Activated T-cell treated with anti-CD3 and anti-CD28 coated beads, Interleukin-2, amount 50 U/mL, for 72 hours (primary cell): Measurements from ENCODE around the gene TCERG1L. TPM values are rescaled to one million over a fixed set of nuclear protein-coding genes. Genes with fewer than 3 reads are reported as not detected.
A peak's percentile ranks its signal among the peaks of the same experiment; 100 is the strongest.

ENCODE experiments used
- ATAC-seq, 2 donors: fragments of 150-1000 bp; cut with Tn5 transposase; replicated peaks in 1 of 2; 2 replicates each; pipeline ENCODE4 v1.10.0; 2021; ENCODE audit warnings: moderate library complexity in 2 of 2, mild to moderate bottlenecking in 1 of 2
- DNase-seq, 2 donors: peaks; one replicate each; pipeline ENCODE4 v3.0.0; 2021 to 2022; ENCODE audit warnings: mixed read lengths in 1 of 2
- H3K27ac Mint-ChIP-seq: one replicate; pipeline ENCODE4 v1.8.0; 2022; ENCODE audit warnings: mild to moderate bottlenecking, moderate library complexity, mixed read lengths
- H3K27me3 Mint-ChIP-seq: one replicate; pipeline ENCODE4 v1.8.0; 2022; ENCODE audit warnings: low read depth, mixed read lengths
- H3K36me3 Mint-ChIP-seq, 2 donors: one replicate each; pipeline ENCODE4 v1.8.0; 2022; ENCODE audit warnings: mixed read lengths in 2 of 2, mild to moderate bottlenecking in 1 of 2; ENCODE audit not compliant: insufficient read depth in 2 of 2
- H3K4me1 Mint-ChIP-seq: one replicate; pipeline ENCODE4 v1.8.0; 2022; ENCODE audit warnings: low read depth, mixed read lengths
- H3K4me3 Mint-ChIP-seq, 2 donors: one replicate each; pipeline ENCODE4 v1.8.0; 2022; ENCODE audit warnings: mild to moderate bottlenecking in 2 of 2, mixed read lengths in 2 of 2, moderate library complexity in 2 of 2
- H3K9me3 Mint-ChIP-seq, 2 donors: one replicate each; pipeline ENCODE4 v1.8.0; 2022; ENCODE audit warnings: mixed read lengths in 2 of 2
- total RNA-seq, 2 donors: library from RNA; stranded (reverse); gene quantifications; one replicate each; pipeline ENCODE4 v1.2.3, GENCODE V29; 2022

TCERG1L gene, protein sequence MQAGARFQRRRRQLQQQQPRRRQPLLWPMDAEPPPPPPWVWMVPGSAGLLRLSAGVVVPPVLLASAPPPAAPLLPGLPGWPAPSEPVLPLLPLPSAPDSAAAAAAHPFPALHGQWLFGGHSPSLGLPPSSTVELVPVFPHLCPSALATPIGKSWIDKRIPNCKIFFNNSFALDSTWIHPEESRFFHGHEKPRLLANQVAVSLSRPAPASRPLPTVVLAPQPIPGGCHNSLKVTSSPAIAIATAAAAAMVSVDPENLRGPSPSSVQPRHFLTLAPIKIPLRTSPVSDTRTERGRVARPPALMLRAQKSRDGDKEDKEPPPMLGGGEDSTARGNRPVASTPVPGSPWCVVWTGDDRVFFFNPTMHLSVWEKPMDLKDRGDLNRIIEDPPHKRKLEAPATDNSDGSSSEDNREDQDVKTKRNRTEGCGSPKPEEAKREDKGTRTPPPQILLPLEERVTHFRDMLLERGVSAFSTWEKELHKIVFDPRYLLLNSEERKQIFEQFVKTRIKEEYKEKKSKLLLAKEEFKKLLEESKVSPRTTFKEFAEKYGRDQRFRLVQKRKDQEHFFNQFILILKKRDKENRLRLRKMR
- under 1 TPM in 1 of 2 donors, not detected in 1; 0.09 TPM for total RNA-seq

- no peaks in the 10 kb centered on the region for H3K9me3 Mint-ChIP-seq
- H3K4me1 Mint-ChIP-seq, result no peaks in the 10 kb centered on the region
- peak; percentile 28 to 39 for DNase-seq
- peaks cover 51% of the 10 kb centered on the region for H3K27me3 Mint-ChIP-seq
- peak; percentile 70 to 73 for ATAC-seq
- no peak within 1 kb of the TSS for H3K27ac Mint-ChIP-seq
- H3K4me3 Mint-ChIP-seq, result peak within 1 kb of the TSS; percentile 61 to 63
- H3K36me3 Mint-ChIP-seq, result peaks cover 0 to 3% of the 10 kb centered on the region in 2 donors
Measured at GRCh38 chr10:131311661-131312477, at the start of gene TCERG1L. Gene TCERG1L, minus strand, starts transcription at chr10:131311721. Its CDS starts 86 bp downstream, at chr10:131311635.

GRCh38 chr10:131358741-131359442 lies 47.4 kb upstream of the TCERG1L start:
- Mint-ChIP-seq H3K9me3 (peaks cover 0 to 8% of the 10 kb centered on the region in 2 donors), H3K36me3 (no peaks in the 10 kb centered on the region), H3K27me3 (peaks cover 8% of the 10 kb centered on the region), H3K27ac (no peak overlapping the region), H3K4me1 (no peaks in the 10 kb centered on the region), H3K4me3 (no peak overlapping the region)
- ATAC-seq, result no peak
- DNase-seq, result no peak

DNA sequence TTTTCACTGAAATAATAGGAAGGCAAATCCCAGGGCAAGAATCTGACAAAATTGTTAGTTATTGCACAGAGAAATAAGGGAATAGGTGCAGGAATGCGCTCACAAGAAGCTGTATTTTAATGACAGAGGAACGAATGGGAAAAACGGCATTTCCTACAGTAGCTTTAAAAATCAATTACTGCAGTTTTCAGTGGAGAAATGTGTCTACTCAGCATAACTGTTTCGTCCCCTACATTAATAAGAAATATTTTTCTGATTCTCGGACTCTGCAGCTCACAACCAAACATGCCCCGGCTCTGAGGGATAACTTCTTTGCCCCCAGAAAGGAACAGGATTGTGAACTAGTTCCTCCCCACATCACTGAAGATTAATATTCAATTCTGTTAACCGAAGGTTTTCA lies 44.9 kb upstream of the TCERG1L start:
- H3K9me3 Mint-ChIP-seq, result peaks cover 0 to 6% of the 10 kb centered on the region in 2 donors
- H3K36me3 Mint-ChIP-seq, result no peaks in the 10 kb centered on the region
- ATAC-seq (no peak), DNase-seq (no peak)
- no peak overlapping the region for H3K4me3 Mint-ChIP-seq
- no peak overlapping the region for H3K27ac Mint-ChIP-seq
- no peaks in the 10 kb centered on the region for H3K27me3 Mint-ChIP-seq
- H3K4me1 Mint-ChIP-seq, result no peaks in the 10 kb centered on the region

- H3K27ac Mint-ChIP-seq, result no peak overlapping the region
- H3K27me3 Mint-ChIP-seq, result no peaks in the 10 kb centered on the region
- H3K9me3 Mint-ChIP-seq, result peaks cover 0 to 6% of the 10 kb centered on the region in 2 donors
- ATAC-seq (no peak), DNase-seq (no peak)
- no peaks in the 10 kb centered on the region for H3K36me3 Mint-ChIP-seq
- H3K4me1 Mint-ChIP-seq, result no peaks in the 10 kb centered on the region
- no peak overlapping the region for H3K4me3 Mint-ChIP-seq
Measured at GRCh38 chr10:131355881-131356280, 44.4 kb upstream of the TCERG1L start.

GRCh38 chr10:131355056-131355455 lies 43.5 kb upstream of the TCERG1L start:
- Mint-ChIP-seq H3K4me1 (no peaks in the 10 kb centered on the region), H3K4me3 (no peak overlapping the region), H3K27ac (no peak overlapping the region), H3K27me3 (no peaks in the 10 kb centered on the region), H3K36me3 (no peaks in the 10 kb centered on the region), H3K9me3 (peaks cover 0 to 6% of the 10 kb centered on the region in 2 donors)
- no peak for DNase-seq
- no peak for ATAC-seq

GRCh38 chr10:131354380-131354779 lies 42.9 kb upstream of the TCERG1L start:
- no peak overlapping the region for H3K27ac Mint-ChIP-seq
- peaks cover 0 to 4% of the 10 kb centered on the region in 2 donors for H3K9me3 Mint-ChIP-seq
- ATAC-seq (no peak), DNase-seq (no peak)
- H3K4me1 Mint-ChIP-seq, result no peaks in the 10 kb centered on the region
- H3K27me3 Mint-ChIP-seq, result no peaks in the 10 kb centered on the region
- H3K4me3 Mint-ChIP-seq, result no peak overlapping the region
- H3K36me3 Mint-ChIP-seq, result no peaks in the 10 kb centered on the region

DNA sequence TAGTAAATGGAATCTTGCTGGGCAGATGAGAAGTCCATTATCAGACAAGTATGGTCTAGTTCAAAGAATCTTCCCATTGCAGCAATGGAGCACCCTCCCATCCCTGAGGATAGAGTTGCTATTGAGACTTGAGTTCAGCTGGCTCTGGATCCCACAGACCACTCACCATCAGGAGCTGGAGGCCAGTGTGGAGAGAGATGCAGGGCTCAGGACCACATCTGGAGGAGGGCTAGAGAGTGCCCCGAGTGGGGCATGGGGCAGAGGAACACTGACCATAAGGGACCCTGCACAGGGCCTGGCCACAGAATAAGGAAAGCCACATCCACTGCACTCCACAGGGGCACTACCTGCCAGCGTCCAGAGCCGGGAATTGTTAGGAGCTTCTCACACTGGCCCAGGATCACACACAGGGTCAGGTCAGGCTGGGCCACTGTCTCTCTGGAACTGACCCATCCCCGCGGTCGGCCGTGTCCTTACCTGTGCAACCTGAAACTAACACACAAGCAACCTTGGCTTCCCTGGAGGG lies 41.3 kb upstream of the TCERG1L start:
- H3K4me1 Mint-ChIP-seq, result no peaks in the 10 kb centered on the region
- H3K9me3 Mint-ChIP-seq, result no peaks in the 10 kb centered on the region
- ATAC-seq (no peak), DNase-seq (no peak)
- H3K27me3 Mint-ChIP-seq, result no peaks in the 10 kb centered on the region
- H3K4me3 Mint-ChIP-seq, result no peak overlapping the region
- H3K27ac Mint-ChIP-seq, result no peak overlapping the region
- no peaks in the 10 kb centered on the region for H3K36me3 Mint-ChIP-seq

DNA sequence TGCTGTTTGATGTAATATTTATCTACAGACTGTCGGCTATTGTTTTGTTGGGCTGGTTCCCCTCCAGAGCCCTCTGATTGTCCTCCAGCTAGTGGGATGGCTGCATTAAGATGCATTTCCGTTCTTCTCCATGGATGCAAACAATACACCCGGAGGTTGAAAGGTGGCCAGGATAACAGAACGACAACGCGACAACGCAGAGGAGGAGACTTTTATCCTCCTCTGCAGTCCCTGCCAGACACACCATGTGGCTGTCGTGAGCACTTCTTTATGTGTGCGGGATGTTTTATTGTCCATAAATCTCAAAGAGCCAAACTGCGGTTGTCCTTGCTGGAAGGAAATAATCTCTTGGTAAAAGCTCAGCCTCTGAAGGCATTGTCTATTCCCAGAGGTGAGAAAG lies 39.1 kb upstream of the TCERG1L start:
- no peak for ATAC-seq
- no peak for DNase-seq
- Mint-ChIP-seq H3K9me3 (peaks cover 2% of the 10 kb centered on the region in 2 donors), H3K4me1 (no peaks in the 10 kb centered on the region), H3K4me3 (no peak overlapping the region), H3K36me3 (no peaks in the 10 kb centered on the region), H3K27ac (no peak overlapping the region), H3K27me3 (peaks cover 6% of the 10 kb centered on the region)

- Mint-ChIP-seq H3K27ac (no peak overlapping the region), H3K9me3 (peaks cover 2% of the 10 kb centered on the region in 2 donors), H3K36me3 (no peaks in the 10 kb centered on the region), H3K4me3 (no peak overlapping the region), H3K4me1 (no peaks in the 10 kb centered on the region), H3K27me3 (peaks cover 6% of the 10 kb centered on the region)
- ATAC-seq (no peak), DNase-seq (no peak)
Measured at GRCh38 chr10:131350245-131350644, 38.7 kb upstream of the TCERG1L start.

GRCh38 chr10:131346456-131346855 lies 34.9 kb upstream of the TCERG1L start:
- H3K27ac Mint-ChIP-seq, result no peak overlapping the region
- peaks cover 2% of the 10 kb centered on the region in 2 donors for H3K9me3 Mint-ChIP-seq
- H3K27me3 Mint-ChIP-seq, result peaks cover 6% of the 10 kb centered on the region
- H3K36me3 Mint-ChIP-seq, result no peaks in the 10 kb centered on the region
- H3K4me3 Mint-ChIP-seq, result no peak overlapping the region
- DNase-seq (no peak), ATAC-seq (no peak)
- no peaks in the 10 kb centered on the region for H3K4me1 Mint-ChIP-seq

DNA sequence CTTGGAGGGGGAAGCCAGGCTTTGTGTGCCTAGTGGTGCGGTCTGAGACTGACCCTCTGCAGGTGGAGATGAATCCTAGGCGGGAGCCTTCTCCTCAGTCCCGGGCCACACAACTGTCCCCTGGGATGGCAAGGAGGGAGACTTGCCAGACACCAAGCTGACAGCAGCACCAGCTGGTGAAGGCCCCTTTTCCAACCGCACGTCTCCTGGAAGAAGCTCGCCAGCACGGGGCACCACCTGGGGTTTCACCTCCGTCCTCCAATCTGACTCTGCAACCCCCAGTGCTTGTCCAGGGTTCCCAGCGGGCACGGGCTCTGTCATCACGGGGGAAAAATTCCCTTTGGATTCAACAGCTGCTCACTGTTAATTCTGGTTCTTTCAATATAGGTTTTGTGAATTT lies 34.2 kb upstream of the TCERG1L start:
- no peaks in the 10 kb centered on the region for H3K4me1 Mint-ChIP-seq
- no peak overlapping the region for H3K4me3 Mint-ChIP-seq
- ATAC-seq (no peak), DNase-seq (no peak)
- H3K9me3 Mint-ChIP-seq, result peaks cover 2 to 4% of the 10 kb centered on the region in 2 donors
- no peak overlapping the region for H3K27ac Mint-ChIP-seq
- H3K27me3 Mint-ChIP-seq, result peaks cover 6% of the 10 kb centered on the region
- no peaks in the 10 kb centered on the region for H3K36me3 Mint-ChIP-seq

GRCh38 chr10:131344747-131345146 lies 33.2 kb upstream of the TCERG1L start:
- Mint-ChIP-seq H3K36me3 (no peaks in the 10 kb centered on the region), H3K9me3 (peaks cover 2 to 4% of the 10 kb centered on the region in 2 donors), H3K27ac (no peak overlapping the region), H3K4me1 (no peaks in the 10 kb centered on the region), H3K27me3 (peaks cover 6% of the 10 kb centered on the region), H3K4me3 (no peak overlapping the region)
- DNase-seq (no peak), ATAC-seq (no peak)
